ENCODE results near the gene DIP2C. TPM values are rescaled to one million over a fixed set of nuclear protein-coding genes. Genes with fewer than 3 reads are reported as not detected.
"Not testable (repeated sequence)": the region's sequence is repeated elsewhere in the genome, so short reads cannot be mapped to it uniquely, and the experiment has no call there.

Gene DIP2C
- total RNA-seq, 2 experiments from 2014 or later: 0.22 to 0.54 TPM

GRCh38 chr10:686155-686931 lies 3.1 kb downstream of the DIP2C start:
- Mint-ChIP-seq H3K9me3 (no peaks in the 10 kb centered on the region), H3K27ac (no peak overlapping the region), H3K4me1 (peaks cover 2% of the 10 kb centered on the region), H3K27me3 (peaks cover 48% of the 10 kb centered on the region), H3K36me3 (no peaks in the 10 kb centered on the region), H3K4me3 (no peak overlapping the region)
- DNase-seq: no peak

DNA sequence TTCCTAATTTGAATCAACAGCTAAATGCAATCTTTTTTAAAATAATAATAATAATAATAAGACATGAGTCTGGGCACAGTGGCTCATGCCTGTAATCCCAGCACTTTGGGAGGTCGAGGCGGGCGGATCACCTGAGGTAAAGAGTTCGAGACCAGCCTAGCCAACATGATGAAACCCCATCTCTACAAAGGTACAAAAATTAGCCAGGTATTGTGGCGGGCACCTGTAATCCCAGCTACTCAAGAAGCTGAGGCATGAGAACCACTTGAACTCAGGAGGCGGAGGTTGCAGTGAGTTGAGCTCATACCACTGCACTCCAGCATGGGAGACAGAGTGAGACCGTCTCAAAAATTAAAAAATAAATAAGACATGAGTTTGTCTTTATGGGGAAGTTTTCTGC lies 3.9 kb downstream of the DIP2C start:
- H3K9me3 Mint-ChIP-seq: no peaks in the 10 kb centered on the region
- DNase-seq: no peak
- peaks cover 2% of the 10 kb centered on the region for H3K4me1 Mint-ChIP-seq
- H3K27ac Mint-ChIP-seq: no peak overlapping the region
- H3K27me3 Mint-ChIP-seq: peaks cover 41% of the 10 kb centered on the region
- H3K4me3 Mint-ChIP-seq: no peak overlapping the region
- no peaks in the 10 kb centered on the region for H3K36me3 Mint-ChIP-seq

GRCh38 chr10:683448-684071 lies 5.9 kb downstream of the DIP2C start:
- no peak overlapping the region for H3K4me3 Mint-ChIP-seq
- H3K36me3 Mint-ChIP-seq: no peaks in the 10 kb centered on the region
- H3K27ac Mint-ChIP-seq: no peak overlapping the region
- H3K9me3 Mint-ChIP-seq: no peaks in the 10 kb centered on the region
- peaks cover 31% of the 10 kb centered on the region for H3K27me3 Mint-ChIP-seq
- DNase-seq: no peak
- no peaks in the 10 kb centered on the region for H3K4me1 Mint-ChIP-seq

GRCh38 chr10:682931-683447 lies 6.5 kb downstream of the DIP2C start:
- H3K36me3 Mint-ChIP-seq: no peaks in the 10 kb centered on the region
- no peak for DNase-seq

GRCh38 chr10:681670-682318 lies 7.7 kb downstream of the DIP2C start:
- H3K4me1 Mint-ChIP-seq: no peaks in the 10 kb centered on the region
- no peaks in the 10 kb centered on the region for H3K36me3 Mint-ChIP-seq
- H3K9me3 Mint-ChIP-seq: no peaks in the 10 kb centered on the region
- no peak overlapping the region for H3K4me3 Mint-ChIP-seq
- peaks cover 15% of the 10 kb centered on the region for H3K27me3 Mint-ChIP-seq
- H3K27ac Mint-ChIP-seq: no peak overlapping the region
- no peak for DNase-seq

More at GRCh38 chr10:682931-683447, 6.5 kb downstream of the DIP2C start:
- H3K4me3 Mint-ChIP-seq: no peak overlapping the region
- H3K9me3 Mint-ChIP-seq: no peaks in the 10 kb centered on the region
- H3K27me3 Mint-ChIP-seq: peaks cover 26% of the 10 kb centered on the region
- H3K4me1 Mint-ChIP-seq: no peaks in the 10 kb centered on the region
- H3K27ac Mint-ChIP-seq: no peak overlapping the region

- no peak for DNase-seq
- no peaks in the 10 kb centered on the region for H3K4me1 Mint-ChIP-seq
- H3K27me3 Mint-ChIP-seq: peaks cover 12% of the 10 kb centered on the region
- no peaks in the 10 kb centered on the region for H3K9me3 Mint-ChIP-seq
- no peak overlapping the region for H3K27ac Mint-ChIP-seq
- H3K36me3 Mint-ChIP-seq: no peaks in the 10 kb centered on the region
- no peak overlapping the region for H3K4me3 Mint-ChIP-seq
Observed at GRCh38 chr10:680745-681144, 8.7 kb downstream of the DIP2C start.

DNA sequence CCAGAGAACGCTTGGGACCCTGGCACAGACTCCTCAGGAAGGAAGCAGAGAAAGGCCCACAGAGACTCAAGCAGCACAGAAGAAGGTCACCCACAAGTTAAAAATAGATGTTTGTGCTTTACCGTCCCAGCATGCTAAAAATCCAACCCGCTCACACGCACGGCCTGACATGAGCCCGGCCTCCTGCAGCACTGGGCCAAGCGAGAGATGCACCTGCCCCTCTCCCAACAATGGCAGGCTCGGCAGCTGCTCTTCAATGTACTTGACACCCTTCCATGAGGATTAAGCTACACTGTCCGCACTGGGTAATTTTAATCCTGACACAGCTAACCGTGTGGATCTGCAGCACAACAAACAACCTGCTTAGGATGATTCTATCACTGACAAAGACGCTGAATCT lies 9.3 kb downstream of the DIP2C start:
- no peak for DNase-seq
- Mint-ChIP-seq H3K9me3 (no peaks in the 10 kb centered on the region), H3K27ac (no peak overlapping the region), H3K4me3 (no peak overlapping the region), H3K4me1 (no peaks in the 10 kb centered on the region), H3K27me3 (peaks cover 12% of the 10 kb centered on the region), H3K36me3 (no peaks in the 10 kb centered on the region)

DNA sequence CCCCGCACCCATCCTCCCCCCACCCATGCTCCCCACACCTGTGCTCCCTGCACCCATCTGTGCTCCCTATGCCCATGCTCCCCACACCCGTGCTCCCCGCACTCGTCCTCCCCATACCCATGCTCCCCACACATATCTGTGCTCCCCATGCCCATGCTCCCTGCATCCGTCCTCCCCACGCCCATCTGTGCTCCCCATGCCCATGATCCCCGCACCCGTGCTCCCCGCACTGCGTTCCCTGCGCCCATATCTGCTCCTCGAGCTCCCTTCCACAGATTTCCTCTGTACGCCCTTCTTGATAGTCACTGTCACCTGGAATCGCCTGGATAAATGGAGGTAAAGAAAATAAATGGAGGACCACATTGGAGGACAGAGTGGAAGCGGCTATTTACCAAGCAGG lies 9.9 kb downstream of the DIP2C start:
- no peaks in the 10 kb centered on the region for H3K9me3 Mint-ChIP-seq
- no peak overlapping the region for H3K27ac Mint-ChIP-seq
- H3K36me3 Mint-ChIP-seq: no peaks in the 10 kb centered on the region
- no peaks in the 10 kb centered on the region for H3K4me1 Mint-ChIP-seq
- no peak overlapping the region for H3K4me3 Mint-ChIP-seq
- no peak for DNase-seq
- H3K27me3 Mint-ChIP-seq: peaks cover 12% of the 10 kb centered on the region

DNA sequence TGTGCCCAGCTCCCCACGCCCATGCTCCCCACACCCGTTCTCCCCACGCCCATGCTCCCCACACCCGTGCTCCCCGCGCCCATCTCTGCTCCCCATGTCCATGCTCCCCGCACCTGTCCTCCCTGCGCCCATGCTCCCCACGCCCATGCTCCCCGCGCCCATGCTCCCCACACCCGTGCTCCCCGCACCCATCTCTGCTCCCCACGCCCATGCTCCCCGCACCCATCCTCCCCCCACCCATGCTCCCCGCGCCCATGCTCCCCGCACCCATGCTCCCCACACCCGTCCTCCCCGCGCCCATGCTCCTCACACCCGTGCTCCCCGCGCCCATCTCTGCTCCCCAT lies 10.8 kb downstream of the DIP2C start:
- not testable (repeated sequence) for DNase-seq, H3K36me3 Mint-ChIP-seq, H3K4me1 Mint-ChIP-seq, H3K27me3 Mint-ChIP-seq, H3K4me3 Mint-ChIP-seq, H3K27ac Mint-ChIP-seq, H3K9me3 Mint-ChIP-seq

DNA sequence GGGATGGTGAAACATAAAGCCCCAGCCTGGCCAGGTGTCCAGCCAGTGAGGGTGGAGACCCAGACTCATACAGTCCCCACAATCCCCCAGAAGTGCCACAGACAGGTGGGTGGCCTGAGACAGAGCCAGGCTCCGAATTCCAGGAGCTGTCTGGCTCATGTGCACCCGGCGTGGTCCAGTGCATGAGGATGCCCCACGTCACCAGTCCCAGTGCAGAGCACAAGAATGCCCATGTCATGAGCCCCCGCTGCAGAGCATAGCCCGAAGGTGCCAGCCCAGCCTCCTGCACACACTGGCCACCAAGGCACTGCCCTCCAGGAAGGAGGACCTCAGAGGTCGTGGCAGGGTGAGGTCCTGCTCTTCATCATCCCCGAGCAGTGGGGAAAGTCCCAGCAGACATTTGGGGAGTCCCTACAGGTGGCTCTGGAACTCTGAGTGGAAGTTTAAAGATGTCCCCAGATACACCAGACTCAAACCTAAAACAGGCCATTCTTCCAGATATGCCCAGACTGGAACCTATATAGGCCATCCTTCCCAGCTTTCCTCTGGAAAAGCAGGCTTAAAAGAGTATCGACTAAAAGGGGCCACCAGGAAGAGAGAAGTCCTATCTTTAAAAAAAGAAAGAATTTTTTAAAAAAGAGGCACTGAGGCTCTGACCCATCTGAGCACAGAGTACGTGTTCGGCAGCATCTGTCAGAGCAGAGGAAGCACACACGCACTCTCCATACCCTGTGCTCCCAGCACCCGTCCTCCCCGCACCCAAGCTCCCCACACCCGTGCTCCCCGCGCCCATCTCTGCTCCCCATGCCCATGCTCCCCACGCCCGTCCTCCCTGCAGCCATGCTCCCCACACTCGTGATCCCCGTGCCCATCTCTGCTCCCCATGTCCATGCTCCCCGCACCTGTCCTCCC lies 11.5 kb downstream of the DIP2C start:
- DNase-seq: no peak
- H3K4me1 Mint-ChIP-seq: no peaks in the 10 kb centered on the region
- peaks cover 7% of the 10 kb centered on the region for H3K27me3 Mint-ChIP-seq
- no peak overlapping the region for H3K4me3 Mint-ChIP-seq
- H3K9me3 Mint-ChIP-seq: no peaks in the 10 kb centered on the region
- no peak overlapping the region for H3K27ac Mint-ChIP-seq
- H3K36me3 Mint-ChIP-seq: no peaks in the 10 kb centered on the region

- Mint-ChIP-seq H3K4me3 (no peak overlapping the region), H3K4me1 (no peaks in the 10 kb centered on the region), H3K36me3 (no peaks in the 10 kb centered on the region), H3K27ac (no peak overlapping the region), H3K27me3 (peaks cover 5% of the 10 kb centered on the region), H3K9me3 (no peaks in the 10 kb centered on the region)
- DNase-seq: no peak
Observed at GRCh38 chr10:677038-677437, 12.4 kb downstream of the DIP2C start.

- DNase-seq: no peak
- Mint-ChIP-seq H3K27me3 (peaks cover 7% of the 10 kb centered on the region), H3K4me1 (no peaks in the 10 kb centered on the region), H3K36me3 (no peaks in the 10 kb centered on the region), H3K4me3 (no peak overlapping the region), H3K9me3 (no peaks in the 10 kb centered on the region), H3K27ac (no peak overlapping the region)
Observed at GRCh38 chr10:676178-676577, 13.3 kb downstream of the DIP2C start.

DNA sequence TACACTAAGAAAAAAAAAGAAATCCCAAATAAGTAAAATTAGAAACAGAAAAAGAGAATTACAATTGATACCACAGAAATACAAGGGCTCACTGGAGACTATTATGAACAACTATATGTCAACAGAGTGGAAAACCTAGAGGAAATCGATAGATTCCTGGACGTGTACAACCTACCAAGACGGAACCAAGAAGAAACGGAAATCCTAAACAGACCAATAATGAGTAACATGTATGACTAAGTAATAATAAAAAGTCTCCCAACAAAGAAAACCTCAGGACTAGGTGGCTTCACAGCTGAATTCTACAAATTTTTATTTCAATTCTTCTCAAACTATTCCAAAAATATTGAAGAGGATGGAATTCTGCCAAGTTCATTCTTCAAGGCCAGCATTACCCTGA lies 13.9 kb downstream of the DIP2C start:
- H3K9me3 Mint-ChIP-seq: no peaks in the 10 kb centered on the region
- no peaks in the 10 kb centered on the region for H3K4me1 Mint-ChIP-seq
- no peaks in the 10 kb centered on the region for H3K36me3 Mint-ChIP-seq
- DNase-seq: no peak
- H3K27me3 Mint-ChIP-seq: peaks cover 7% of the 10 kb centered on the region
- no peak overlapping the region for H3K27ac Mint-ChIP-seq
- H3K4me3 Mint-ChIP-seq: no peak overlapping the region

DNA sequence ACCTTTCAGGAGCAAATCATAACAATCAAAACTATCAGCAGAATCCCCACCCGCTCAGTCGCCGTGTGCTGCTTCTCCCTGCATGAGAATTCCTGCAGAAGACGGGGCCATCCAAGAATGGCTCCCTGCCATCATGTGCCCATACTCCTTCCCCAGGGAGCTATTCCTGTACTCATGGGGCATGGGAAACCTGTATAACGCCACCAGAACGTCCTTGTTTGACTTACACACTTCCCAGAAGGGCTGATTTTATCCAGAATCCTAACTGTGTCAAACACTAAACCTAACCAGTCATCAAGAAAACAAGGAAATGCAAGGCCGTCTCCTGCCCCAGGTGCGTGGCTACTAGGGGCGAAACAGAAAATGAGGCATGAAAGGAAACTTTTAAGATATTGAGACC lies 16.0 kb downstream of the DIP2C start:
- H3K4me1 Mint-ChIP-seq: no peaks in the 10 kb centered on the region
- DNase-seq: no peak
- no peaks in the 10 kb centered on the region for H3K9me3 Mint-ChIP-seq
- peaks cover 7% of the 10 kb centered on the region for H3K27me3 Mint-ChIP-seq
- no peaks in the 10 kb centered on the region for H3K36me3 Mint-ChIP-seq
- H3K4me3 Mint-ChIP-seq: no peak overlapping the region
- no peak overlapping the region for H3K27ac Mint-ChIP-seq

DNA sequence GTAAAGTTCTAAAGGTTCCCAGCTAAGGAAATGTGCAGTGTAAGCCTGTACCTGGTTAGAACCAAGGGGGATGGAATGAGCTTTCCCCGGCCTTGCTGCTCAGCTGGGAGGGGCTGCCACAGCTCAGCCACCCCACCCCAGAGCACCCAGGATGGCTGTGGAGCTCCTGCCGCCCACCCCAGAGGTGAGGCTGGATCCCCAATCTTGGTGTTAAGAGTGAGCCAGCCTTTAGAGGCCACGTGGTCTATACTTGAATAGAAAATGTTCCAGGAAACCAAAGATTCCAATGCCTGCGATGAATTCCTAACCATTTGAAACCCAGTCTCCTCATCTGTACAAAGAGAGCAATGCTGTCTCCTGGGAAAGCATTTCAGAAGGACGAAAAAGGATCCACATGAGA lies 16.5 kb downstream of the DIP2C start:
- H3K36me3 Mint-ChIP-seq: no peaks in the 10 kb centered on the region
- H3K9me3 Mint-ChIP-seq: no peaks in the 10 kb centered on the region
- no peaks in the 10 kb centered on the region for H3K4me1 Mint-ChIP-seq
- H3K27me3 Mint-ChIP-seq: peaks cover 7% of the 10 kb centered on the region
- H3K27ac Mint-ChIP-seq: no peak overlapping the region
- no peak for DNase-seq
- no peak overlapping the region for H3K4me3 Mint-ChIP-seq
